ENCODE results near the gene ATP23.

Gene ATP23

GRCh38 chr12:57983146-57983857, 41.9 kb downstream of the ATP23 start:
- peak; percentile 3 for DNase-seq (ENCODE audit: low read depth)

DNA sequence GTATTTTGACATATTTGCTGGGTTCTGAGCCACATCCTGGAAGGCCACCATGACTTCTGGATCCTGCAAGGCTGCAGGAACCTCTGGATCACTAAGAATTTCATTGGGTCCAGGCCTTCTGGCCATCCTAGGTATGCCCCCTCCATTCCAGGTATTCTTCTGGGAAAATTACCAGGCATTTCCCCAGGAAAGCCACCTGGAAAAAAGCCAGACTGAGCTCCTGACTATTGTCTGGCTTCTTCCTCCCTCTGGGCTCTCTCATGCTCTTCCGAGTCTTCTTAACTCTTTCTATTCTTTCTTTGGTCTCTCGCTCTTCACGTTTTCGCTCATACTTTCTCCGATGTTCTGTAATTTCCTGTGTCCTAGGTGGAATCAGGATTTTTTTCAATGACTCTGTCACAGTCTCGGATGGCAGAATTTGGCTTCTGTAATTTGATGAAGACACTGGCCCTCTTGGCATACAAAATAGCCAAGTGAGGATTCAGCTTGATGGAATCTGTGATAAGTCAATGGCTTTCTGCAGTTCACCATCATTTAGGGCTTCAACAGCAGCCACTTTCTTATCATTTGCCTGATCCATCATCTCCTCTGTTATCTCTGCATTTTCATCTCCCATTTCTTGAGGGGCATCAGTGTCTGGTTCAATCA, 42.6 kb downstream of the ATP23 start:
- DNase-seq (ENCODE audit: low read depth): no peak

GRCh38 chr12:57984629-57985151, 43.3 kb downstream of the ATP23 start:
- no peak for DNase-seq (ENCODE audit: low read depth)

DNA sequence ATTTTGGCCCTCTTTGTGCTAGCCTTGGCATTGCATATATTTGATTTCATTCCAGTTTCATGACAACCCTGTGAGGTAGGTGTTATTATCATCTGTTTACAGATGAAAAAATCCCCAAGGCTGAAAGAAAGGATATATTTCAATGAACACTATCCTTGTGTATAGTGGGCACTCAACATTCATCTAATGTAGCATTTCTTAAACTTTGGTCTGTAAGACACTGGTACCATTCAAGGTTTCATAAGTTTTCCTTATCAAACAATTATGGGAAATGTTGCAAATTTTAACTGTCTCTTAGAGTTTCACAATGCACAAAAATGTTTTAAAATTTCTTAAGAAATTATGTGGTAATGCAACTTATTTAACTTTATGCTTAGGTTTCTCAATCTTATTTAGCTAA, 44.3 kb downstream of the ATP23 start:
- no peak for DNase-seq (ENCODE audit: low read depth)

GRCh38 chr12:57989838-57990237, 48.5 kb downstream of the ATP23 start:
- DNase-seq (ENCODE audit: low read depth): no peak

GRCh38 chr12:57990241-57990883, 49.0 kb downstream of the ATP23 start:
- no peak for DNase-seq (ENCODE audit: low read depth)

DNA sequence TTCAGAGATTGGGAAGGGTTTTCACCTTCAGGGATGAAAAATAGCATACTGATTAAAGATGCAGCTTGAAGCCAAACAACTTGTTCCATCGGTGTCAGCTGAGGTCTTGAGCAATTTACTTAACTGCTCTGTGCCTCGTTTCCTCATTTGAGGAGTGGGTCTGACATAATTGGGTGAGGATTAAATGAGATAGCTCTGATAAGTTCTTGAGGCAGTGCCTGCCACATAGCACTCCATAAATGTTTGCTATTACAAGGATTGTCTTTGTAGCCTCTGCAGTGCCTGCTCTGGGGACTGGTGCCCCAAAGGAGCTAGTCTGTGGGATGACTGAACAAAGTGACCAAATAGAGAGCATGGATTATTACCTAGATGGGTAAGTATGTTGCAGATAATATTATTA, 50.6 kb downstream of the ATP23 start:
- no peak for DNase-seq (ENCODE audit: low read depth)

GRCh38 chr12:57993030-57993429, 51.7 kb downstream of the ATP23 start:
- no peak for DNase-seq (ENCODE audit: low read depth)

- no peak for DNase-seq (ENCODE audit: low read depth)
Measured at GRCh38 chr12:57993834-57994233, 52.5 kb downstream of the ATP23 start.

DNA sequence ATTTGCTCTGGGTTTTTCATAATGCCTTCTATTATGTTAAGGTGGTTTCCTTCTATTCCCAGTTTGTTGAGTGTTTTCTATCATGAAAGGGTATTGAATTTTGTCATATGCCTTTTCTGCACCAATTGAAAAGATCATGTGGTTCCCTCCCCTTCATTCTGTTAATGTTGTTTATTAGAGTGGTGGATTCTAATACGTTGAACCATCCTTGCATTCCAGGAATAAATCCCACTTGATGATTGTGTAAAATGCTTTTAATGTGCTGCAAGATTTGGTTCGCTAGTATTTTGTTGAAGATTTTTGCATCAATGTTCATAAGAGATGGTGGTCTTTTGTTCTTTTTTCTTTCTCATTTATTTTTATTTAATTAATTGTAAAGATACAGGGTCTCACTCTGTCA, 55.2 kb downstream of the ATP23 start:
- no peak for DNase-seq (ENCODE audit: low read depth)

- DNase-seq (ENCODE audit: low read depth): no peak
Measured at GRCh38 chr12:57998251-57998650, 56.9 kb downstream of the ATP23 start.

- no peak for DNase-seq (ENCODE audit: low read depth)
Measured at GRCh38 chr12:58000499-58000898, 59.1 kb downstream of the ATP23 start.

GRCh38 chr12:58007875-58008274, 66.5 kb downstream of the ATP23 start:
- no peak for DNase-seq (ENCODE audit: low read depth)

DNA sequence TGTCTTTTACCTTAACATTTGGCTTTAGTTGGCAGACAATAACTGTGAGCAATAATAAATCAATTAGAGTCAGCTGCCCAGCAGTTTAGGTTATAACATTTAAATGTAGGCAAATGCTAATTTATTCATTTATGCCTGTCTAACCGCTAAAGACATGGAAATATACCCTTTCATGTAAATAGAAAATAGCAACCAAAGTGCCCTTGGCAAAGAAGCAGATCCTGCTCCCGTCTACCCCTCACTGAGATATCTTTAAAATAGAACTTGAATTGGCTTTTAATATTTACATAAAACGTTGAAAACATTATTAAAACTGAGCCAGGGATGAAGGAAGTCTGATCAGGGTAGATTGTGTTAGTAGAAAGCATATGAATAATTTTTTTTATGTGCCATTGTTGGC, 67.3 kb downstream of the ATP23 start:
- DNase-seq (ENCODE audit: low read depth): no peak
